Fibroblast of lung (primary cell): ENCODE data around the gene SEC24C.

Source experiments
- CTCF ChIP-seq, 2 donors: IDR thresholded peaks in 1 of 2; conservative IDR thresholded peaks in 1 of 2; 1 replicate in 1 of 2; 2 replicates in 1 of 2; pipeline ENCODE4 v1.5.1; 2011 to 2012; ENCODE audit warnings: low read length in 2 of 2, control low read depth in 1 of 2, inconsistent platforms in 1 of 2, low read depth in 1 of 2, mild to moderate bottlenecking in 1 of 2
- EZH2 ChIP-seq: IDR thresholded peaks from 2 replicates; pipeline ENCODE4 v1.5.1; 2012; ENCODE audit warnings: low read length, control low read depth, mild to moderate bottlenecking; ENCODE audit errors: missing control alignments

- TF ChIP-seq CTCF (conservative IDR thresholded peaks at IDR 0.05 in 1 of 2, IDR thresholded peaks at IDR 0.05 in 1 of 2; ENCODE audit: low read depth in 1 of 2, low read length in 2 of 2) (no peak), EZH2 (no peak)
These were observed 29.1 kb downstream of the SEC24C start for GRCh38 chr10:73773152-73773879.
